ENCODE data around the gene MCCC1.

DNA sequence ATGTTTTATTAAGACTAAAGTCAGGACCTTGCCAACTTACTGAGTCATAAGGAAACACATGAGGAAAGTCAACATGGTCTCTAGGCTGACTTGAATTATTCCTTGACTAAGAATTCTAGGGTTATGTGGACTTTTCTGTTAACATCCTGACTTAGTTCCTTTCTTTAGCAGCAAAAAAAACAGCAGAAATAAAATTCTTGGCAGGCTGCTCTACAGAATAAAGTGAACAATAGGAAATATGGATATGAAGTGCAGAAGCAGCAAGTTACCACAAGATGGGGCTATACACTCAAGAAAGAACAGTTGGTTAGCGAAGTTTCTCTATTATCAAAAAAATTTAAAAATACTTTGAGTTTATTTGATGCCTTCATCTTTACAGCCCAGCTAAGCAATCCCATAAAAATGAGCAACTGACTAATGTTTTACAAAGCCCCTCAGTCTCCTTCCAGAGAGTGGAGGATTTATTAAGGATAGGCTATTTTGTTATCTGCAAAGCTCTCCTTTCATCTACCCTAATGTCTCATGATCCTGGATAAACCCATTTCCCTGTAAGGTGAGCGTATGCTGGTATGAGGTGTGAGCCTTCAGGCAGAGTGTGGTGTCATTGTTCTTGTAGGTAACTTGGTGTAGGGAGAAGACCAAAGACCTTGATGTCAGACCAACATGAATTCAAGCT lies 23.1 kb upstream of the MCCC1 start:
- TF ChIP-seq, protein P1, sequence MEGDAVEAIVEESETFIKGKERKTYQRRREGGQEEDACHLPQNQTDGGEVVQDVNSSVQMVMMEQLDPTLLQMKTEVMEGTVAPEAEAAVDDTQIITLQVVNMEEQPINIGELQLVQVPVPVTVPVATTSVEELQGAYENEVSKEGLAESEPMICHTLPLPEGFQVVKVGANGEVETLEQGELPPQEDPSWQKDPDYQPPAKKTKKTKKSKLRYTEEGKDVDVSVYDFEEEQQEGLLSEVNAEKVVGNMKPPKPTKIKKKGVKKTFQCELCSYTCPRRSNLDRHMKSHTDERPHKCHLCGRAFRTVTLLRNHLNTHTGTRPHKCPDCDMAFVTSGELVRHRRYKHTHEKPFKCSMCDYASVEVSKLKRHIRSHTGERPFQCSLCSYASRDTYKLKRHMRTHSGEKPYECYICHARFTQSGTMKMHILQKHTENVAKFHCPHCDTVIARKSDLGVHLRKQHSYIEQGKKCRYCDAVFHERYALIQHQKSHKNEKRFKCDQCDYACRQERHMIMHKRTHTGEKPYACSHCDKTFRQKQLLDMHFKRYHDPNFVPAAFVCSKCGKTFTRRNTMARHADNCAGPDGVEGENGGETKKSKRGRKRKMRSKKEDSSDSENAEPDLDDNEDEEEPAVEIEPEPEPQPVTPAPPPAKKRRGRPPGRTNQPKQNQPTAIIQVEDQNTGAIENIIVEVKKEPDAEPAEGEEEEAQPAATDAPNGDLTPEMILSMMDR (IDR thresholded peaks at IDR 0.05) = peak; percentile 69 to 91 (median 82)
- no peak for TF ChIP-seq POLR2A (IDR thresholded peaks at IDR 0.05)
